Activated naive CD8-positive, alpha-beta T cell treated with anti-CD3 and anti-CD28 coated beads for 36 hours (primary cell): Measurements from ENCODE around the gene MYO1G. TPM values are rescaled to one million over a fixed set of nuclear protein-coding genes. Genes with fewer than 3 reads are reported as not detected.
"Not testable (repeated sequence)": the region's sequence is repeated elsewhere in the genome, so short reads cannot be mapped to it uniquely, and the experiment has no call there.

Source experiments
- DNase-seq: peaks from one replicate; pipeline ENCODE4 v3.0.0; 2021
- H3K27ac Mint-ChIP-seq: one replicate; pipeline ENCODE4 v1.8.0; 2022; ENCODE audit warnings: mild to moderate bottlenecking, moderate library complexity, mixed read lengths
- H3K27me3 Mint-ChIP-seq: one replicate; pipeline ENCODE4 v1.8.0; 2022; ENCODE audit warnings: mild to moderate bottlenecking, mixed read lengths
- H3K36me3 Mint-ChIP-seq: one replicate; pipeline ENCODE4 v1.8.0; 2021; ENCODE audit warnings: mild to moderate bottlenecking, mixed read lengths
- H3K4me1 Mint-ChIP-seq: one replicate; pipeline ENCODE4 v1.8.0; 2021; ENCODE audit warnings: mixed read lengths
- H3K4me3 Mint-ChIP-seq: one replicate; pipeline ENCODE4 v1.8.0; 2022; ENCODE audit warnings: mild to moderate bottlenecking, moderate library complexity, mixed read lengths
- H3K9me3 Mint-ChIP-seq: one replicate; pipeline ENCODE4 v1.8.0; 2022; ENCODE audit warnings: mixed read lengths
- total RNA-seq, 2 experiments: library from RNA; stranded (reverse); gene quantifications; one replicate each; pipeline ENCODE4 v1.2.3, GENCODE V29; 2021

The MYO1G gene
- 100 to 1,000 TPM; 302 to 306 TPM for total RNA-seq

DNA sequence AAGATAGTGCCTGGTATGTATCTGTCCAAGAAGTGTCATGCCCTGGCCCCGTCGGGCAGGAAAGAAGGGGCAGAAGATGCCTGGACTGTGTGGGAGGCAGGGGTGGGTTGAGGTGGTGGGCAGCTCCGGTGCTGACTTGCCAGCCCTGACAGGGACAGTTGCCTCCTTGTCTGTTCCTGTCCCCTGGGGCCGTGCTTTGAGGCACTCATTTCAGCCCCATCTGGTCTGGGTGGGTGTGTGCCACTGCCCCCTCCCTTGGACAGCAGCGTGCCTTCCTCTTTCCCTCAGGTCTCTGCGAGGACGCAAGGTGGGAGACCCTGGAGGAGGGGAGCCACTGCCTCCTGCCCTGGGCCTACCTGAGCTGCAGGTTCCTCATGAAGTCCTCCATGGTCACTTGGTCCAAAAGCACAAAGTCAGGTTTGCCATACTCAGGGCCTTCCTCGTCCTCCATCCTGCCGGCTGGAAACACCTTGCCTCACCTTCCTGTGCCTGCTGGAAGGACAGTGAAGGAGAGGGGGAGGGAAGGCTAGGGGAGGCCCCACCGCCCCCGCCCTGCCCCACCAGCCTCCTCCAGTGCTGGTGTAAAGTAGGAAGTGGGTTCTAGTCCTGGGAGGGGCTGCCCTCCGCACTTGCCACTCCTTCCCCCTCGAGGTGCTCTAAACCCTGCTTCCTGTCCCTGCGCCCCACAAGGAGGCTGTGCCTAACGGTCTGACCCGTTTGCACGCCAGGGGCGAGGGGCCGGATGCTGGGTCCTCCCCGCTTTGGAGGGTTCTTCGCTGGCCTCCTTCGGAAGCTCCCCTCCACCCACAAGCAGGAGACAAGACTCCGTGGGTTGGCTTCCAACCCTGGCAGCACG is at the start of gene MYO1G:
Gene MYO1G, minus strand, starts transcription at position 505 of the 856 bp plus-strand sequence. Its CDS starts 54 bp downstream, at position 451.
- H3K36me3 Mint-ChIP-seq = peaks cover 71% of the 10 kb centered on the region
- no peaks in the 10 kb centered on the region for H3K27me3 Mint-ChIP-seq
- H3K9me3 Mint-ChIP-seq = no peaks in the 10 kb centered on the region
- H3K4me3 Mint-ChIP-seq = peak within 1 kb of the TSS; percentile 97
- H3K27ac Mint-ChIP-seq = peak within 1 kb of the TSS; percentile 100
- H3K4me1 Mint-ChIP-seq = peaks cover 55% of the 10 kb centered on the region
- peak; percentile 93 for DNase-seq

DNA sequence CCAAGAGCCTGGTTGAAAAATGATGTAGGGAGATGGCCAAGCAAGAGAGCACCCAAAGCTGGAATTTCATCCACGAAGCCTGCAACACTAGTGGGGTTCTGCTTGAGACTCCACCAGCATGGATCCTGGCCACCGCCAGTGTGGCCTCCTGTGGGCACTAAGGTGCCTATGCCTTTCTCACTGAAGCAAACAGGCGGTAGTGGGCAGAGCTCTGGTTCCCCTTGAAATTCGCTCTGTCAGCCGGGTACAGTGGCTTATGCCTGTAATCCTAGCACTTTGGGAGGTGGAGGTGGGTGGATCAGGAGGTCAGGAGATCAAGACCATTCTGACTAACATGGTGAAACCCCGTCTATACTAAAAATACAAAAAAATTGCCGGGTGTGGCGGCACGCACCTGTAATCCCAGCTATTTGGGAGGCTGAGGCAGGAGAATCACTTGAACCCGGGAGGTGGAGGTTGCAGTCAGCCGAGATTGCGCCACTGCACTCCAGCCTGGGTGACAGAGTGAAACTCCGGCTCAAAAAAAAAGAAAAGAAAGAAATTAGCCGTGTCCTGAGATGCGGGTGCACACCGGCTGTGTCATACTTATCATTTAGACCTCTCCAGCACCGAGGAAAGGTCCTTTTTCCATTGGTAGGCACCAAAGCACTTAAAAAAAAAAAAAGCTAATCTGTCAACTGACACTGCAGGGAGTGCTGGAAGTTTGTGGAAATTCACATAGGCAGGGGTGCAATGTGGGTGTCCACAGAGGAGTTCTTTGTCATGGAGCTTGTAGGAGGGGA is 49.5 kb upstream of the MYO1G start:
- H3K36me3 Mint-ChIP-seq = peaks cover 61% of the 10 kb centered on the region
- peaks cover 67% of the 10 kb centered on the region for H3K4me1 Mint-ChIP-seq
- H3K27me3 Mint-ChIP-seq = no peaks in the 10 kb centered on the region
- H3K27ac Mint-ChIP-seq = peak overlapping the region; percentile 91
- peak overlapping the region; percentile 77 for H3K4me3 Mint-ChIP-seq
- H3K9me3 Mint-ChIP-seq = peaks cover 2% of the 10 kb centered on the region
- peak; percentile 27 for DNase-seq

DNA sequence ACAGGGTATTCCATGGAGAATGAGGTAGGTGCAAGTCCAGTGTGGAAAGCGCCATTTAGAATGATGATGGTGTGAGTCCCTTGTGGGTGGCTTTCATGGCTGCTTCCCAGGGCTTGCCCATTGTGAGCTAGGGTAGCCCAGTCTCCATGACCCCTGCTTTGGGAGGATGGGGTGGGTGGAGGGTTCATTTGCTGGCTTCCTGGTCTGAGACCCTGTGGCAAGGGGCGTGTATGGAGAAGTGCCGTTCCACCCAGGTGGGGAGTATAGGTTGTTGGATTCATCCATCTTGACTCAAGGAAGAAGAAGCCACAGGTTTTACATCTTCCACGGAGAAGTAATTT is 48.9 kb upstream of the MYO1G start:
- no peaks in the 10 kb centered on the region for H3K27me3 Mint-ChIP-seq
- H3K4me1 Mint-ChIP-seq = peaks cover 61% of the 10 kb centered on the region
- peak overlapping the region; percentile 77 for H3K4me3 Mint-ChIP-seq
- peak overlapping the region; percentile 91 for H3K27ac Mint-ChIP-seq
- H3K36me3 Mint-ChIP-seq = peaks cover 63% of the 10 kb centered on the region
- no peak for DNase-seq
- H3K9me3 Mint-ChIP-seq = peaks cover 2% of the 10 kb centered on the region

DNA sequence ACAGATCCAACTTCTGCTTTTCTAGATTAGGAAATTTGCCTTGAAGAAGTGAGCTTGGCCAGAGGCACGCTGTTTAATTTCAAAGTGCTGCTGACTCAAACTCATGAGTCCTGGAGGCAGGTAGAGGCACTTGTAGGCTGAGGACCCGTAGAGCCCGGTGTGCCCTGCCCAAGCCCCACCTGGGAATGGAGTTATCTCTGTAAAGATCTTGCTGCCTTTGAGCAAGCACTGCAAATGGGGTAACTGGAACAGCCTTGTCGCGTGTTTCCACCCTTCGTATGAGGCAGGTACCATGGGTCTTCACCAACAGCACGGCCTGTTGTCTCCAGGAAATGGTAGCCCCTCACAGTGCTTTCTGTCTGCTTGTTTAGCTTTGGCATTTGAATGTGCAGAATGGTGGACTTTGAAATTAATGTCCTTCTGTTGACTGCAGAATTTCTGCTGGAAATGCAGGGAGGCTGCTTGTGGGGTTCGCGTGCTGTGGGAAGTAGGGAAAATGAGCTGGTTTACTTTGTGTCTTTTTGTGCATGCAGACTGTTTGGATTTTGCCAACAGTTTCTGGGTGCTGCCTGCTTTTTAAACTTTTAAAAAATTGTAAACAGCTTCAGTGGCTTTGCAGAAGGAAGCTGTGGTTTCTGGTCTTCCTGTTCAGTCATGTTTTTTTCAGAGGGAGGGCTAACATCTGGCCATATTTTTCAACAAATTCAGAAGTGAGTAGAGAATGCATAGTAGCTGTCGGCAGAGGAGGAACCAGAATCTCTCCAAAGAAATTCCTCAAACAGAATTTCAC is 48.4 kb upstream of the MYO1G start:
- peak overlapping the region; percentile 77 for H3K4me3 Mint-ChIP-seq
- peak; percentile 20 for DNase-seq

DNA sequence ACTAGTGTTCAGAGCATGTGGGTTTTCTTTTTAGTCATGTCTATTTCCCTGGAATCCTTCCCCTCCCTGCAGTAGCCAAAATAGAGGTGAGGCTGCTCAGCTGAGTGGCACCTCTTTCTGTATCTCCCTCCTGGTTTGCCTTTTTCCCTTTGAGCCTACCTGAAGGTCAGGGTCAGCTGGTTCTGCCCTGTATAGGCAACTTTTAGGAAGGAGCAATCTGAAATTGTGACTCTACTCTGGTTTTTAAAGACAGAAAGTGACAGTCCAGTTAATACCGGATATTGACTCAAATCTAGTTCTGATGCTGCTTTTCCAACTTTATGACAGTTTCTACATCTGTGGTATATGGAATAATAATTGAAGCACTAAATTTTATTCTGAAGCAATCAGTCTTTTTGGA is 47.2 kb upstream of the MYO1G start:
- peaks cover 62% of the 10 kb centered on the region for H3K4me1 Mint-ChIP-seq

More for the DNA sequence above, 48.4 kb upstream of the MYO1G start:
- peaks cover 57% of the 10 kb centered on the region for H3K4me1 Mint-ChIP-seq
- peaks cover 63% of the 10 kb centered on the region for H3K36me3 Mint-ChIP-seq
- H3K27ac Mint-ChIP-seq = peak overlapping the region; percentile 91
- H3K9me3 Mint-ChIP-seq = peaks cover 2% of the 10 kb centered on the region
- H3K27me3 Mint-ChIP-seq = no peaks in the 10 kb centered on the region

DNA sequence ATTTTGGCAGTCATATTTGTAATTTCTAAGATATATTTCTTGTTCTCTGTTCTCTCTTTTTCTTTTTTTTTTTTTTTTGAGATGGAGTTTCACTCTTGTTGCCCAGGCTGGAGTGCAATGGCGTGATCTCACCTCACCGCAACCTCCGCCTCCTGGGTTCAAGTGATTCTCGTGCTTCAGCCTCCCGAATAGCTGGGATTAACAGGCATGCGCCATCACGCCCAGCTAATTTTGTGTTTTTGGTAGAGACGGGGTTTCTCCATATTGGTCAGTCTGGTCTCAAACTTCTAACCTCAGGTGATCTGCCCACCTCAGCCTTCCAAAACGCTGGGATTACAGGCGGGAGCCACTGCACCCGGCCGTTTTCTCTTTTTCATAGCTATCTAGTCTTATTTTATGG is 46.7 kb upstream of the MYO1G start:
- not testable (repeated sequence) for H3K9me3 Mint-ChIP-seq, H3K4me3 Mint-ChIP-seq, H3K27me3 Mint-ChIP-seq, DNase-seq
- Mint-ChIP-seq H3K27ac (peak overlapping the region; percentile 74), H3K36me3 (peaks cover 65% of the 10 kb centered on the region), H3K4me1 (peaks cover 65% of the 10 kb centered on the region)

More for the DNA sequence above, 47.2 kb upstream of the MYO1G start:
- DNase-seq = no peak
- peaks cover 2% of the 10 kb centered on the region for H3K9me3 Mint-ChIP-seq
- H3K27me3 Mint-ChIP-seq = no peaks in the 10 kb centered on the region
- H3K27ac Mint-ChIP-seq = peak overlapping the region; percentile 74
- H3K36me3 Mint-ChIP-seq = peaks cover 63% of the 10 kb centered on the region
- no peak overlapping the region for H3K4me3 Mint-ChIP-seq

DNA sequence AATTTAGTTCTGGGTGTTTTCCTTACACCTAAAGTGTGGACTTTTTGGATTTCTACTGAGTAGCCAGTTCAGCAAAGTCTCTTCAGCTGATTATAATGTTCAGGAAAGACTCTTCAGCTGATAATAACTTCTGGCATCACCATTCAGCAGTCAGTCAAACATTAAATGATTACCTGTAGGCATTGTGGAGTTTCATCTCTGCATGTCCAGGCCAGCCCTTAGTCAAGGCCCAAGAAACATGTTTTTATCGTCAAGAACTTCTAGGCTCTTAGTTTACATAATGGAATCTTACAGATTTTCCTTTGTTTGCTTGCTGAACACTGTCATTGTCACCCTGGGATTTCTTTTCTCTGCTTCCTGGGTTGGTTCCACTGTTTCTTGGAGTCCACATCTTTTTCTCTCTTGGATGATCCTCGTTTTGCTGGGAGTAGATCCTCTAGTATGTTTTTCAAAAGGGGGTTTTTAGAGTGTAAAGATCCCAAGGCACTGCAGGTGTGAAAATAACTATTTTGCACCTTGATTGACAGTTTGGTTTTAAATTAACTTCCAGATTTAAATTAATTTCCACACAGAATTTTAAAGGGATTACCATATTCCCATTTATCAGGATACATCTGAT is 45.4 kb upstream of the MYO1G start:
- DNase-seq = no peak
- no peaks in the 10 kb centered on the region for H3K27me3 Mint-ChIP-seq
- H3K9me3 Mint-ChIP-seq = peaks cover 2% of the 10 kb centered on the region
- no peak overlapping the region for H3K4me3 Mint-ChIP-seq
- peaks cover 60% of the 10 kb centered on the region for H3K36me3 Mint-ChIP-seq
- peaks cover 59% of the 10 kb centered on the region for H3K4me1 Mint-ChIP-seq
- no peak overlapping the region for H3K27ac Mint-ChIP-seq

DNA sequence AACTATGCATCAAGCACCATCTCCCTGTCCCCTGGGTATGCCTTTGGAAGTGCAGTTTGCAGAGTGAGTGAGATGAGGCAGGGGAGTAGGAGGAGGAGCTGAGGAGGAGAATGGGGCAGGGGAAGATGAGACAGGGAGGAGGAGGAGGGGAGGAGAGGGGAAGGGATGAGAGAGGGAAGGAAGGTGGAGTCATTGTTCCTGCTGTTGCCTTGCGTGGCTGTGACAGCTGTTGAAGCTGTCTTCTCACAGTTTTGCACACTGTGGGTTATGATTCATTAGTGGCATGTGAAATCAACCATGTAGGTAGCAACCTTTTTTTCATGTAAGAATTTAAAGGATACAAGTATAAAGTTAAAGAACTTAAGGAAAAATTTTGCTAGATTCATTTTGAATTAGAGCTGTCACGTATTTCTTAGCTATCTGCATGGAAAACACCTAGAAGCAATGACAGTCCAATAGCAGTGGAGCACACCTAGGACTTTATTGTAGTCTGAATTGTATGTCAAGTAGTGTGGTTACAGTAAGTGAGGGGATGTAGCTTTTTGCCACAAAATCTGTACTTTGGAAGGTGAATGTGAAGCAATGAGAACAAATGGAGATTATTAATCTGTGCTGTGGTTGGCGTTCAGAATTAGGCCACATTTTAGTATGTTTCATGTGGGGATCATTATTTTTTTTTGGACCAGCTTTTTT is 42.9 kb upstream of the MYO1G start:
- H3K4me1 Mint-ChIP-seq = peaks cover 34% of the 10 kb centered on the region
- peaks cover 46% of the 10 kb centered on the region for H3K36me3 Mint-ChIP-seq
- DNase-seq = no peak
- H3K9me3 Mint-ChIP-seq = peaks cover 2% of the 10 kb centered on the region
- no peak overlapping the region for H3K4me3 Mint-ChIP-seq
- peak overlapping the region; percentile 70 for H3K27ac Mint-ChIP-seq
- H3K27me3 Mint-ChIP-seq = no peaks in the 10 kb centered on the region

DNA sequence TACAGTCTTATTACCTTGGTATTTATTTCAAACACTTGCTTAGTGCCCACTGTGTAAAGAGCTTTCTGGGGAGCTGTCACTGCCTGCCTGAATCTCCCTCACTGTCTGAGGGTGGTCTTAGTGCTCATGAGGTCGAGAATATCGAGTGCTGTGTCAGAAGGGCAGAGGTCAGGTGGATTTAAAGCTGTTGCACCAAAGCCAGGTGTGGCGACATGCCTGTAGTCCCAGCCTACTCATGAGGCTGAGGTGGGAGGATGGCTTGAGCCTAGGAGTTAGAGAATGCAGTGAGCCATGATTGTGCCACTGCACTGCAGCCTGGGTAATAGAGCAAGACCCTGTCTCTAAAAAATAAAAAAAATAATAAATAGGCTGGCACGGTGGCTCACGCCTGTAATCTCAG is 42.1 kb upstream of the MYO1G start:
- Mint-ChIP-seq H3K4me3 (no peak overlapping the region), H3K27ac (peak overlapping the region; percentile 74), H3K27me3 (no peaks in the 10 kb centered on the region), H3K4me1 (peaks cover 31% of the 10 kb centered on the region), H3K36me3 (peaks cover 44% of the 10 kb centered on the region), H3K9me3 (peaks cover 2% of the 10 kb centered on the region)
- DNase-seq = no peak

DNA sequence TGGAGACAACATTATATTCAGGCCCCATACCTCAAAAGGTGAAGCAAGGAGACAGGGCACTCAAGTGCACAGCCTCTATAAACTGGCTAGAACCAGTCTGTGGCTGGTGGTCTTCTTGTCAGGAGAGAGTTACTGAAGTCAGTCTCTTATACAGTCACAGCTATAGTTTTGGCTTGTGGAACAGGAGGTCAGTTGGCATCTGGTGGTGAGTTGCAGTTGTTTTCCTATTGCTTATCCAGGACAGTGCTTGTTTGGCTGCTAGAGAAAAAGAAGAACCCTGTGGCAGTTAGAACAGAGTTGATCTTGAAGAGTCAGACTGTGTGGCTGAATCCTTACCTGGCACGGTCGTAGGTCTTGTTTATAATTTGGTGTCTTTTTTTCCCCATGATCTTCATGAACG is 38.4 kb upstream of the MYO1G start:
- no peaks in the 10 kb centered on the region for H3K27me3 Mint-ChIP-seq
- peaks cover 31% of the 10 kb centered on the region for H3K4me1 Mint-ChIP-seq
- H3K9me3 Mint-ChIP-seq = no peaks in the 10 kb centered on the region
- no peak overlapping the region for H3K4me3 Mint-ChIP-seq
- DNase-seq = no peak
- H3K36me3 Mint-ChIP-seq = peaks cover 47% of the 10 kb centered on the region
- H3K27ac Mint-ChIP-seq = no peak overlapping the region

DNA sequence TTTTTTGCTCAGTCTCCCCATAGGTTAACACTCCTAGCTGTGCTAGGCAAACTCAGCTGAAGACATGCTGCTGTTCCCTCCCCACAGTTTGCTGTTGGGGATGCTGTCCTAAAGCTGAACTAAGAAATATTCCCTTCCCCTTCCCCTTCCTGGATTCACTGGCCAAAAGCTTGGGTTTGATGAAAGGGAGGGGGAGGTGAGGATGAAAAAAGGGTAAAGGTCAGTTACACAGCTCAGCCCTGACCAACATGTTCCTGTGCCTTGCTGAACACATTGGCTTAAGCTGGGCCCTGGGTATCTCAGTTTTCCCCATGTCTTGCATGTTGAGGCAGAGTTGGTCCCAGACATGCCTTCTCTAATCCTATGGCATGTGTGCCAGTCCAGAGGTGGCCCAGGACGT is 36.5 kb upstream of the MYO1G start:
- H3K27me3 Mint-ChIP-seq = no peaks in the 10 kb centered on the region
- no peak for DNase-seq
- H3K4me3 Mint-ChIP-seq = no peak overlapping the region
- peaks cover 52% of the 10 kb centered on the region for H3K36me3 Mint-ChIP-seq
- peaks cover 22% of the 10 kb centered on the region for H3K4me1 Mint-ChIP-seq
- no peaks in the 10 kb centered on the region for H3K9me3 Mint-ChIP-seq
- H3K27ac Mint-ChIP-seq = no peak overlapping the region

DNA sequence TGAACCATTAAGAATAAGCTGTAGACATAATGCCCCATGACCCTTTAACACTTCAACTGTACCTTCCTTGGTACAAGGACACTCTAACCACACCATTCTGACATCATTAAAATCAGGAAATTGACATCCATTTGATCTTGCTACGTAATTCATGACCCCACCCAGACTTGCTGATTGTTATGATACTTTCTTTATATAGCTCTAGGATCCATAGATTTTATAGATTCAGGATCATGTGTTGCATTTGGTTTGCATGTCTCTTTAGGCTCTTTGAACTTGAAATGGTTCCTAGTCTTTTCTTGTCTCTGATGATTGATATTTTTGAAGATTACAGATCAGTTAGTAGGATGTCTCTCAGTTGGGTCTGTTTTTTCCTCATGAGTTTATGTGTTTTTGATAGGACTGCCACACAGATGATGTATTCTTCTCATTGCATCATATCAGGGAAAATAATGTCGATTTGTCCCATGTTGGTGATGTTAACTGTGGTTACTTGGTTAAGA is 34.7 kb upstream of the MYO1G start:
- Mint-ChIP-seq H3K36me3 (peaks cover 48% of the 10 kb centered on the region), H3K4me3 (no peak overlapping the region), H3K27me3 (no peaks in the 10 kb centered on the region), H3K9me3 (no peaks in the 10 kb centered on the region), H3K27ac (peak overlapping the region; percentile 9), H3K4me1 (peaks cover 28% of the 10 kb centered on the region)
- no peak for DNase-seq

DNA sequence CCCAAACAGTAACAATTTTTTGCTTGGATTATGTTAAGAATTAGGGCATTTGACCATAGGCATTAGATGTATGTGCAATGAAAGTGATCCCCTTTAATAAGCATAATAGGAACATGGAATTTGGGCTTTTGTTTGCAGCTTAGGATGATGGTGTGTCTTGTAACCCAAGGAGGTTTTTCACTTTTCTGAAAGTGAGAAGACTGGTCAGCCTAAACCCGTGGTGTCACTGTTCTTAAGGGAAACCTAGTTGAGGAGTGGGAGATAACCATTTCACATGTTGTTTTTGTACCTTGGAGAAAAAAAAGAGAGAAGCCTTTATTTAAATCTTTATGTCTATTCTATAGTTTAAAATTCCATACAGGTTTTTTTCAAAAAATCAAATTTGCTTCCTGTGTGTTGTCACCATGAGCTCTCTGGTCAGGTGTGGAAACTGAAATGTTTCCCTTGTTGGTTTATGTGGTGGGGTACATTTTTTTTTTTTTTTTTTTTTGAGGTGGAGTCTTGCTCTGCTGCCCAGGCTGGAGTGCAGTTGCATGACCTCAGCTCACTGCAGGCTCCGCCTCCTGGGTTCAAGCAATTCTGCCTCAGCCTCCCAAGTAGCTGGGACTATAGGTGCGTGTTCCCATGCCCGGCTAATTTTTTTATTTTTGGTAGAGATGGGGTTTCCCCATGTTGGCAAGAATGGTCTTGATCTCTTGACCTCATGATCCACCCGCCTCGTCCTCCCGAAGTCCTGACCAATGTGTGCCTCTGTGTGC is 28.9 kb upstream of the MYO1G start:
- Mint-ChIP-seq H3K27ac (peak overlapping the region; percentile 66), H3K4me3 (no peak overlapping the region), H3K36me3 (peaks cover 35% of the 10 kb centered on the region), H3K27me3 (no peaks in the 10 kb centered on the region), H3K9me3 (no peaks in the 10 kb centered on the region), H3K4me1 (peaks cover 53% of the 10 kb centered on the region)
- no peak for DNase-seq
